Right forelimb (tissue), 1 donor: ENCODE results near the gene SLC7A1.

Experiments
- DNase-seq: peaks from one replicate; pipeline ENCODE4 v3.0.0-alpha.2; 2018

Gene SLC7A1

GRCh38 chr13:29508130-29508875, 87.2 kb downstream of the SLC7A1 start:
- DNase-seq, result peak; percentile 91

- DNase-seq, result no peak
Measured at GRCh38 chr13:29507356-29507755, 88.1 kb downstream of the SLC7A1 start.

GRCh38 chr13:29505950-29506349, 89.5 kb downstream of the SLC7A1 start:
- no peak for DNase-seq

GRCh38 chr13:29505511-29505910, 90.0 kb downstream of the SLC7A1 start:
- DNase-seq, result no peak

GRCh38 chr13:29504691-29505090, 90.8 kb downstream of the SLC7A1 start:
- no peak for DNase-seq

- no peak for DNase-seq
Measured at GRCh38 chr13:29503041-29503837, 92.2 kb downstream of the SLC7A1 start.

- no peak for DNase-seq
Measured at GRCh38 chr13:29502391-29503008, 93.0 kb downstream of the SLC7A1 start.

GRCh38 chr13:29501674-29502073, 93.8 kb downstream of the SLC7A1 start:
- no peak for DNase-seq

GRCh38 chr13:29500386-29500785, 95.1 kb downstream of the SLC7A1 start:
- no peak for DNase-seq

GRCh38 chr13:29499506-29500165, 95.9 kb downstream of the SLC7A1 start:
- no peak for DNase-seq

- DNase-seq, result no peak
Measured at GRCh38 chr13:29498426-29499040, 97.0 kb downstream of the SLC7A1 start.

GRCh38 chr13:29497137-29497654, 98.3 kb downstream of the SLC7A1 start:
- DNase-seq, result peak; percentile 82

GRCh38 chr13:29496241-29496712, 99.2 kb downstream of the SLC7A1 start:
- DNase-seq, result no peak

GRCh38 chr13:29494520-29494919, 101.0 kb downstream of the SLC7A1 start:
- no peak for DNase-seq

- no peak for DNase-seq
Measured at GRCh38 chr13:29493796-29494195, 101.7 kb downstream of the SLC7A1 start.

- no peak for DNase-seq
Measured at GRCh38 chr13:29491248-29491647, 104.2 kb downstream of the SLC7A1 start.

- no peak for DNase-seq
Measured at GRCh38 chr13:29490561-29490885, 105.0 kb downstream of the SLC7A1 start.

GRCh38 chr13:29489650-29490560, 105.6 kb downstream of the SLC7A1 start:
- DNase-seq, result no peak

- DNase-seq, result no peak
Measured at GRCh38 chr13:29487466-29488454, 107.7 kb downstream of the SLC7A1 start.

- no peak for DNase-seq
Measured at GRCh38 chr13:29486551-29486950, 108.9 kb downstream of the SLC7A1 start.
